Hematopoietic multipotent progenitor cell treated with erythropoietin and hydrocortisone succinate and interleukin-3 and kit ligand, for 6 days (in vitro differentiated cells): Measurements from ENCODE around the gene PPP6R2.

ENCODE experiments used
- DNase-seq: peaks from one replicate; pipeline ENCODE4 v3.0.0-alpha.2; 2015

PPP6R2 gene

GRCh38 chr22:50488006-50488677 is 145.0 kb downstream of the PPP6R2 start:
- DNase-seq = no peak

GRCh38 chr22:50488886-50489285 is 145.8 kb downstream of the PPP6R2 start:
- no peak for DNase-seq

- no peak for DNase-seq
These were observed 146.5 kb downstream of the PPP6R2 start for GRCh38 chr22:50489363-50490243.

- DNase-seq = no peak
These were observed 147.6 kb downstream of the PPP6R2 start for GRCh38 chr22:50490531-50491308.
